NT2/D1 (cell line): ENCODE results near the gene RBMS2.
A peak's percentile ranks its signal among the peaks of the same experiment; 100 is the strongest.

Experiments used
- DNase-seq: peaks from one replicate; pipeline ENCODE4 v3.0.0-alpha.2; 2011; ENCODE audit warnings: low read depth, low spot score
- H3K27me3 ChIP-seq: 2 replicates; pipeline ENCODE4 v1.6.0; 2011; ENCODE audit warnings: mild to moderate bottlenecking; ENCODE audit not compliant: insufficient read length, insufficient read depth
- H3K36me3 ChIP-seq: 2 replicates; pipeline ENCODE4 v1.6.1; 2011; ENCODE audit warnings: mild to moderate bottlenecking, low read length, mixed read lengths; ENCODE audit not compliant: insufficient read depth, insufficient read length
- H3K4me1 ChIP-seq: 2 replicates; pipeline ENCODE4 v1.5.1; 2011; ENCODE audit not compliant: insufficient read depth, insufficient read length
- H3K4me3 ChIP-seq: 2 replicates; pipeline ENCODE4 v1.5.1; 2011; ENCODE audit warnings: low read depth; ENCODE audit not compliant: insufficient read length
- H3K9ac ChIP-seq: 2 replicates; pipeline ENCODE4 v1.6.0; 2011; ENCODE audit warnings: low read depth; ENCODE audit not compliant: insufficient read length
- H3K9me3 ChIP-seq: 2 replicates; pipeline ENCODE4 v1.5.1; 2011; ENCODE audit warnings: mild to moderate bottlenecking, low read length; ENCODE audit not compliant: insufficient read depth
- SUZ12 ChIP-seq: IDR thresholded peaks from 2 replicates; pipeline ENCODE4 v1.6.1; 2011; ENCODE audit not compliant: insufficient read length, insufficient read depth; ENCODE audit errors: extremely low read depth
- YY1 ChIP-seq: IDR thresholded peaks from 2 replicates; pipeline ENCODE4 v1.6.1; 2011; ENCODE audit not compliant: insufficient read length, insufficient read depth
- ZNF274 ChIP-seq: IDR thresholded peaks from 2 replicates; pipeline ENCODE4 v1.6.1; 2011; ENCODE audit warnings: mild to moderate bottlenecking, low read depth, low read length

Gene RBMS2

DNA sequence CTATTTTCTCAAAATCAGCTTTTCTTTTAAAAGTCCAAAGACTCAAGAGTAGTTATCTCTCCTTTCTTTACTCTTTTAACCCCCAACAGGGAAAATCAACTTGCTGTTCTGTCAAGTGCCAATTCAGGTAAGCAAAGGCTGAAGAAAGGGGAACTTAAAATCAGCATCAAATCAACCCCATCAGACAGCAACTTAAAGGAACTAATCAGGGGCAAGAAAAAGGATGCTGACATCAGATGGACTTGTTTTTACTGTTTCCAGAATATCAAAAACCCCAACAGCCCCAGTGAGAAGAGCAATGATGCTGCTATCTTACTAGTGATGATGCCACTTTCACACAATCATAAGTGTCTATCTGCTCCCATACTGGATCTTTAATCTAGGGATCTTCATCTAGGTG, 105.1 kb downstream of the RBMS2 start:
- Histone ChIP-seq H3K4me3 (no peak overlapping the region), H3K9me3 (no peaks in the 10 kb centered on the region), H3K4me1 (peaks cover 7% of the 10 kb centered on the region), H3K27me3 (no peaks in the 10 kb centered on the region), H3K9ac (no peak overlapping the region), H3K36me3 (peaks cover 19% of the 10 kb centered on the region)
- DNase-seq = no peak
- no peak for TF ChIP-seq SUZ12
- no peak for TF ChIP-seq YY1
- TF ChIP-seq ZNF274 = no peak

DNA sequence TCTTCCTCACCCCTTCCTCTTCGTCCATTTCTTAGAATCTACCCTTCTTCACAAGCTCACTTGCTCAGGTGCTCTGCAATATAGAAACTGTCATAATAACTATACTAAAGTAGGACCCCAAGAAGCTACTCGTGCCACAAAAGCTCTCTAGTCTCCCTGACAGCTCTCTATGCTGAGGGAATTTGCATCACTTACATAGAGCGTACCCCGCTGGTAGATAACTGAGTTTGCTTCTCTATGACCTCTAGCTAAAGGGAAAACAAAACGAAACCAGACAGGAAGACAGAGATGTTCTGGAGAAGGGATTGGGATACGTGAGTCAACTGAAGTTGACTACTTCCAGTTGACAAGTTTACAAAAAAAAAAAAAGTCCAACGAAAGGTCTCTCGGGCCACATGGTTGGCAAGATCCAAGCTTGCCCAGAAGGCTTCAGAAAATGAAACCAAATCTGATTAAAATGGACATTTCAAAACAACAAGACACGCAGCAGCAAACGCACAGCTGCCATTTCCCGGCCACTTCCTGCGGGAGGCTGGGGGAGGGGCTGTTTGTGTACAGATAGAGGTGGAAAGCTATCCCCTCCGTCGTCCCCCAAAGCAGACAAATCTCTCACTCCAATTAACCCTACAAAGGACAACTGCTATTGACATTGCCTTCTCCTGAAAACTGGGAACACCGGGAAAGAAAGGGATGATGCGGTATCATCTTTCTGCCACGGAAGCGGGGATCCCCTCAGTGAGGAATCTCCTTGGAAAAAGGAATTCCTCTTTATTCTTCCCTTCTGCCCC, 107.2 kb downstream of the RBMS2 start:
- no peak for DNase-seq
- Histone ChIP-seq H3K9me3 (no peaks in the 10 kb centered on the region), H3K4me1 (peaks cover 15% of the 10 kb centered on the region), H3K36me3 (peaks cover 15% of the 10 kb centered on the region), H3K27me3 (no peaks in the 10 kb centered on the region), H3K4me3 (peak overlapping the region; percentile 93), H3K9ac (peak overlapping the region; percentile 92)
- TF ChIP-seq ZNF274 = no peak
- TF ChIP-seq SUZ12 = no peak
- TF ChIP-seq YY1 = no peak

DNA sequence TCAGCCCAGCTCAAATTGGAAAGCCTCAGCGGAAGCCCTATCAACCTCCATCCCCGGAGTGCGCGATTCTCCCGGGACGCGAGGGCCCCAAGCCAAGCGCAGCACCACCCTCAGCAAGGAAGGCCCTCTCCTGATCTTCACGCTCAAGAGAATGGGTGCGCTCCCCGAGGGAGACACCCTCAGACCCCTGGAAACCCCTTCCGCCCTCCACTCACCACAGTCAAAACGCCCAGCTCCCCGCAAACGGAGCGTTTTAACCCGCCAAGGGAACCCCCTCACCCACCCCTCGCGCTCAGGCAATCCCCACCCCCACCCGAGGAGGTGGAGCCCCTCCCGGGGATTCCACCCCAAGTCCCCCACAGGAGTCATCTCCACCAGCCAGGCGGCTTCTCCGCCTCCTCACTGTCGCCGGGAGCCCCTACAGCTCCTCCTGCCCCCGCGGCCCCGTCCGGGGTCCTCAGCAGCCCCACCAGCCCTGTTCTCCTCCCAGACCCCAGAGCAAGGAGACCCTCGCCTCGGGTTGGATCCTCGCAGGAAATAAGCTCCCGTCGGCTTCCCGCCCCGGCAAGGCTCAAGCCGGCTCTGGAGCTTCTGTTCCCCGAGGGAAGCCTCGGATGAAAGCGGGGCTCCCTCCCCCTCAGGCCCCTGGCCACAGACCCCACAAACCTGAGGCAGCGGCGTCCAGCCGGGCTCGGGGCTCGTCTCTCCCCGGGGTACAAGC, 108.0 kb downstream of the RBMS2 start:
- Histone ChIP-seq H3K9ac (peak overlapping the region; percentile 92), H3K36me3 (peaks cover 14% of the 10 kb centered on the region), H3K9me3 (no peaks in the 10 kb centered on the region), H3K4me1 (peaks cover 15% of the 10 kb centered on the region), H3K4me3 (peak overlapping the region; percentile 93), H3K27me3 (no peaks in the 10 kb centered on the region)
- TF ChIP-seq YY1 (no peak), ZNF274 (no peak), SUZ12 (no peak)
- DNase-seq = no peak

DNA sequence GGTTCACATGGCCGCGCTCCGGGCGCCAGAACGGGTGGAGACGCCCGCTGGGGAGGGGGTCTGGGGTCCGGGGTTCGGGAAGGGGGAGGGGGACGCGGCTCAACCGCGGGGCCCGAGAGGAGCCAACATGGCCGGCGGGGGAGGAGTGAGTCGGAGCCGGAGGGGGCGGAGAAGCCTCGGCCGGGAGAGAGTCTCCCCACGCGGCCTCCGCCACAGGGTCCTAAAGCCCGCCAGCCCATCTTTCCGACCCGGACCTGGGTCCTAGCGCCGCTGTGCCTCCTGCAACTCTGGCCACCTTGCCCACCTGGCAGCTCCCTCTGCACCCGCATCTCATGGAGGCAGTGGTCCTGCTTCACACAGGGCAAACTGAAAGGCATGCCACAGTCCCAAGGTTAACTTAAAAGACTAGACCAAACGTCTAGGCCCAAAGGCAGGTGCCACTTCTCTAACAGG, 108.6 kb downstream of the RBMS2 start, which contains the start of gene BAZ2A:
Gene BAZ2A (minus strand): TSS at position 147 of the 453 bp plus-strand sequence. CDS start 12,796 bp downstream, outside the sequence.
- H3K4me3 ChIP-seq = peak within 1 kb of the TSS; percentile 93
- no peaks in the 10 kb centered on the region for H3K27me3 ChIP-seq
- DNase-seq = peak; percentile 88
- H3K9me3 ChIP-seq = no peaks in the 10 kb centered on the region
- H3K36me3 ChIP-seq = peaks cover 12% of the 10 kb centered on the region
- peaks cover 15% of the 10 kb centered on the region for H3K4me1 ChIP-seq
- H3K9ac ChIP-seq = peak within 1 kb of the TSS; percentile 92
- TF ChIP-seq SUZ12 = no peak
- TF ChIP-seq YY1 = peak; percentile 63

DNA sequence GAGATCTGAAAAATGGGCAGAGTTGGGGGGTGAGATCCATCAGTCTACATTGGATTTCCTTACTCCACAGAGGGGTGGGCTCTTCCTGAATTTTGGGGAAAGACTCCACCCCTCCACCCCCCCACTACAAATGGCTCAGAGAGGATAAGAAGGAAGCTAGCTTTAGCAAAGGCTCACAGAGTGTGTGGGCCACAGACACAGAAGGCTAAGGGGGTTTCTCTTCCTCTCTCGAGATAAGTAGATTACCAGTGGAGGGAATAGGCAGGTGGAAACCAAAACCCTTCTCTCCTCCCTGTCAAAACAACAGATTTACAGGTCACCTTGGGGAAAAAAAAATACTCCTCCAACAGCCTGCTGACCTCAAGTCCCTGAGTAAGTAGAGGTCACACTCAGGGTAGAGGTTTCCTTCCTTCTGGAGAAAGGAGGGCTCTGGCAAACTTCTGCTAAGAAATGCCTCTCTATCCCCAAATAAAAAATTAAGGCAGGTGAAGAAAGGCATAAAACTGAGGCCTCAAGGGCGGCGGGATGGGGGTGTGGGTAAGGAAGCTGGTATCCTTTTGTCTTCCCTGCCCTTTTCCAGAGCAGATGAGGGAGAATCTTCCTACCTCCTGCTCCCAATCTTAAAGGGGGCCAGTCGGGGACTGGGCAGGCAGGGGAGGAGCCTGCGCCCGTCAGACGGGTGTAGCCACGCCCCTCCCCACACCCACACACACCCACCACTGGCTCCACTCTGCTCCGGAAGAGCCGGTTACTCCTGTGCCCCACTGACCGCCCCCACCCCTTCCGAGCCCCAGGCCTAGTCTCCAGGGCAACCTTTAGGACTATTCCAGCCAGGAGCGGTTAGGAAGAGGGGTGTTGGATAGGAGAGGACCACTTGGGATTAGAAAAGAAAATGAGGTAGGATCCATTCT, 110.4 kb downstream of the RBMS2 start:
- TF ChIP-seq SUZ12 (no peak), ZNF274 (no peak), YY1 (no peak)
- no peak for DNase-seq
- peaks cover 15% of the 10 kb centered on the region for H3K4me1 ChIP-seq

DNA sequence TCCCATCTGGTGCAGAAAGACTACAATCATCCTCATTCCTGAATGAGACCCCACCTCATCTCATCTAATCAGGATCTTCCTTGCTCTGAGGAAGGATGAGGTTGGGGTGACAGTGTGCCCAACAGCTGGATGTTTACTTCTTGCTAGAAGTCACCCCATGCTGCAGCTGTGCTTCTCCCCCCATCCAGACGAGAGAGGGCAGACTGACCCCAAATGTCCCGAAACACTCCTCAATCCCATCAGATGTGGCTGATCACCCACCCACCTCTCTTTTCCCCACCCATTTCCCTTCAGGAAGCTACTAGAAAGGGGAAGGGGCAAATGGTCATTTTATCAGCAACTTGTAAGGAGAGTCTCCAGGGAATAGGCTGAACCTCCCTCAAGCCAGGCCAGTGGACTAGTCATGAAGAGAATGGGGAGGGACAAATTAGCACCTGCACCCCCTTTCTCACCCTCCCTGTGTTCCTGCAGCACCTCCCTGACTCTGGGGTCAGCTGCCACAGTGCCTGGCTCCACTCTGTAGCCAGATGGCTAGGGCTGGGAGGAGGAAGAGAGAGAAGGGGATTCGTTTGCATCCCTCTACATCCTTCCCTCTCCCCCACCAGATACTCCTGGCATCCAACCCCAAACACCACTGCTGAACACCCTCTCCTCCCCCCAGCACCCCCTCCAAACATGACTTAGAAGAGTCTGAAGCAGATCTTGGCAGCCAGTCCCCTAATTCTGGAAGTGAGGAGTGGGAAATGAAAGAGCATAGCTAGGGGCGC, 111.3 kb downstream of the RBMS2 start:
- Histone ChIP-seq H3K36me3 (peaks cover 7% of the 10 kb centered on the region), H3K27me3 (no peaks in the 10 kb centered on the region), H3K4me1 (peaks cover 15% of the 10 kb centered on the region), H3K9me3 (no peaks in the 10 kb centered on the region), H3K9ac (peak overlapping the region; percentile 39), H3K4me3 (no peak overlapping the region)
- no peak for DNase-seq
- no peak for TF ChIP-seq YY1
- TF ChIP-seq SUZ12 = no peak
- no peak for TF ChIP-seq ZNF274

More for the DNA sequence above, 110.4 kb downstream of the RBMS2 start:
- Histone ChIP-seq H3K27me3 (no peaks in the 10 kb centered on the region), H3K9ac (peak overlapping the region; percentile 51), H3K4me3 (no peak overlapping the region), H3K9me3 (no peaks in the 10 kb centered on the region), H3K36me3 (peaks cover 2% of the 10 kb centered on the region)
